ENCODE results near the gene PLCB1.
A peak's percentile ranks its signal among the peaks of the same experiment; 100 is the strongest.

Gene PLCB1

DNA sequence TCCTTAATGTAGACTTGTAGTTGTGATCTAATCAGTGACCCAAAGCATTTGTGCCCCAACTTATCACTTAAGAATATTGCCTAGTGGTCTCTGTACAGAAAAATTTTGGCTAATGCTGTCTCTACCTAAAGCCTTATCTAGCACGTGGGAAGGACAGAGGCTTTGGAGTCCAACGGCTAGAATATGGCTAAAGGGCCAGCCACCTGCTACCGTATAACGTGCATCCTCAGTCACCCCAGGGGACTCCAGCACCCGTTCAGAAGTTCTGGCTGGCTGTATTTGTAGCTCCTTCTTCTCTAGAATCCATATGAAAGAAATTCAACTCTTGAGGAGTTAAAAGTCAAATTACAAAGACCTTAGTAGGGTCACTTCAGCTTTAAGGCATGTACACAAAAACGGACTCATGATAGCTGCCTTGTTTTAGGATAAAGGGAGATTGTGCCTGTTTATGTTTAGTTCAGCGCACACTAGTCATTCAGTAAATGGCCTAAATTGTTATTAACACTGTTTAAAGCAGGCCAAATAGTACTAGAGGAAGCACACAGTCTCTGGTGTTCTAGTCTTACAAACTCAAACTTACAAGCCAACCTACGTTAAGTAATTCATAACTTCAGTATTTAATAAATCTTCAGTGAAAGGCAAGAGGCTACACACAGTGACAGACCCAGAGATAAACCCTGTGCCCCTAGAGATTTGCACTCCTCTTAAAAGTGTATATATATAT, 529.3 kb downstream of the PLCB1 start:
- DNase-seq (ENCODE audit: low spot score) = no peak

DNA sequence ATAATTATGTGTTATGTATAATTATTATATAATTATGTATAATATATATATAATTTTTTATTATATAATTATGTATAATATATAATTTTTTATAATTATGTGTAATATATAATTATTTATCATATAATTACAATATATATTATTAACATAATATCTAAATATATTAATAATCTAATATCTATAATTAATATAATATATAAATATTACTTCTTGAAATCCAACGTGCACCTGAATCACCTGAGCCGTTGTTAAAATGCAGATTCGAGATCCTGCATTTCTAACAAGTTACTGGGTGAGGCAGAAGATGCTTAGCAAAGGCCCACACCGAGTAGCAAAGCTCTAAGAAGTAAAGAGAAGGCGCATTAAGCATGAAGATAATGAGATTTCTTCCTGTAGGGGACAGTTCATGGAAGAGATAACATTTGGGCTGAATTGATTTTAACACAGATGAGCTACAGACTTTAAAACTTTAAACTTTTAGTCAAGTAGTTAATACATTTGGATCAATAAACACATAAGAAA, 530.4 kb downstream of the PLCB1 start:
- DNase-seq (ENCODE audit: low spot score) = no peak

DNA sequence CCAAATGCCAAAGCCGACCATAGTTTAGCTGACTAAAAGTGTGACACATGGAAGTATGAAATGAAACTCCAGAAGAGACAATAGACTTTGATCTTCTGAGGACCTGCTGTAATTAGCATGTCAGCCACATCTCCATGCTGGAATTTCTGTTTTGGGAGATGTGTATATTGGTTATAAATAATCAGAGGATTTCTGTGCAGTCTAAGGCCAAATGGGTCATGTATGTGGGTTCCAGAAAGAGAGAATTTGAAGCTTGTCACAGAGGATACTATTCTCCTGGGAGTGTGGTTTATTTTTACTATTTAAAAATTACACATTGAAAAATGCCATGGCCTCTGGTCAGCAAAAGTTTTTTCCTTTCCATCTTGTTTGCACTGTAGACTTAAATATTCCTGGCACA, 531.4 kb downstream of the PLCB1 start:
- DNase-seq (ENCODE audit: low spot score) = no peak

DNA sequence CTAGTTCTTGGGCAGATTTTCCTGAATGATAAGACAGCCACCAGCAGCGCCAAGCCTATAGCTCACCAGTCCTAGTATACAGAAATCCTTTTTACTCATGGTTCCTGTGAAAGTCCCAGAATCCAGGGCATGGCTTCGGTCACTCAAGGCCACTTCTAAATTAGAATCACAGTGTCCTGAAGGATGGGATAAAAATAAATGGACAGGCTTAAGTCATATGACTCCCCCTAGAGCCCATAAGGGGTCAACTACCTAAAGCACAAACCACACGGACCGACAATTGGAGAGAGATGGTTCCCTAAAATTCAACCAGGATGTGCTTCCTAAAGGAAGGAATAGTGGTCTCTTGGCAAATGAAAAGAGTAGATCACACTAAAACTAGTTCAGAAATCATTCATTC, 532.7 kb downstream of the PLCB1 start:
- DNase-seq (ENCODE audit: low spot score) = no peak

DNA sequence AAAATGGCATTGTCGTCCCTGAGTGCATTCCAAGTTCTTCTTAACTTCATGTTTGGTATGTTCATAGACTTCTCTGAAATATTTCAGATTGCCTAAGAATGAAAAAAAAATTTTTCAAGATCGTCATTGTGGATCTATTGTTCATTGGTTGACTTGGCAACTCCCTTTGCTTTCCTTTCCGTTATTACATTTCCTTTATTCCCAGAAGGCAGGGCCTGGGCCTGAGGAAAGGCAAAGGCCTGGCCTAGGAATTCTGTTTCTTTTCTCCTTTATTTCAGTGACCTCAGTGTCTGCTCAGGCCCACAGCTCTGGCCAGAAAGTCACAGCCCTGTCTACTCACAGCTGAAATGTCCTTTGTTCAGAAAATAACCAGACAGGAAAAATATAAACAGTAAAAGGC, 535.2 kb downstream of the PLCB1 start:
- DNase-seq (ENCODE audit: low spot score) = no peak

DNA sequence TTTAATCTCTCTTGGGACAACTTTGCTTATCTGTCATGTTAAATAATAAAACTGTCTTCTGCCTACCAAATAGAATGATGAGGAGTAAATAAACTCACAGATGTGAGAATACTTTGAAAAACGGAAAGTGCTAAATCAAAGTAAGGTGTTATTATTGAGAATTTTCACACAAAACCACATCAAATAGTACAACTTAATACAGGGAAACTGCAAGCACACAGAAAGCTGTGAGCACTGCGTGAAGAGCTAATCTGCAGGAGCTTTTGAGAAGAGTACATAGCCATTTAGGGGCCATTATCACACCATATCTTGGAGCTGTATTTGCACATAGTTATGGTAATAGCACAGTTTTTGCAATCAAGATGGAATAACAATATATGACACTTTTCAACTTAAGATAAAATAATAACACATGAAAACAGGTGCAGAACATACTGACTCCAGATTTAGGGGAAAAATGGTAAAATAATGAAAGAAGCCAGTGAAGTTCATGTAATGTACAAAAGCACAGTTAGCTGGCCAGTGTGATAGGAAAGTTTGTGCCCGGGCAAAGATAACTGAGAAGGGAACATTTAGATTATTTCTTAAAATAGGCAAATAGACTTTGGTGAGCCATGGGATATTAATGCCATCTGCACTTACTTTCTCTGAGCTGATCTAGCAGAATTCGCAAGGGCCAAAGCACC, 538.3 kb downstream of the PLCB1 start:
- DNase-seq (ENCODE audit: low spot score) = no peak

DNA sequence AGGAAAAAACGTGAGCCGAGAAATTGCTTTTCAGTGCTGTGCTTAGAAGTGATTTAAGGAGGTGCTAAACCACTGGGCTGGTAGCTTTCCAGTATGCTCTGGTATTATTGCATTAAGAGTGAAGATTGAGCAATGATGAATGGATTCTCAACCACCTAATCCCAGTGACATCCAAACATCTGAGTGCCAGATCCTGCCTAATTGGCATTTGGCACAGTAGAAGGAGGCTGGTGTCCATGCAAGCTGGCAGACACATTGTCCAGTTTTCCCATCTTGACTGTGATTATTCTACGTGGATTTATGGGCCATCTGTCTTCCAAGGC, 538.8 kb downstream of the PLCB1 start:
- DNase-seq (ENCODE audit: low spot score) = no peak

DNA sequence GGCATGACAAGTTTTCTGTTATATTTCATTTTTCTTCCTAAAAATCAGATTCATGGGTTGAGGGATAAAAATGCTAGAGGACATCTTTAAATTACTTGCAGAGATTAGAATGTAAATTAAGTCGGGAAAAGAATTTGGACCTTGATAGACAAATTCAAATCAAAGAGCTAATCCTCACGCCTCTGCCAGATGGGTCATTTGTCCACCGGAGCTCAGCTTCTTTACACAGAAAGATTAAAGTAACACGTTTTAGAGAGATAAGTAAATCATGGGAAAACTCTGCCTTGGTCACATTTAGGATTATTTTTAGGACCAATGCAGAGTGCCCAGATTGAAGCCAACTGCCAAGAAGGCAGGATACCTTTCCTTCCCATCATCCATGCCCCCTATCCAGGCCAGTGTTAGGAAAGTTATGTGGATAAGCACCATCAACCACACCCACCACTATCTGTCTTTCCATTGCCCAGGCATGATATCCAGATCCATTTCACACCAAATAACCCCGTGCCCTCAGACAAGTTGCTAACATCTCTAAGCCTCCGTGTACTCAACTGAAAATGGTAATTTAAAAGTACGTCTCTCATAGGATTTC, 539.4 kb downstream of the PLCB1 start:
- no peak for DNase-seq (ENCODE audit: low spot score)

DNA sequence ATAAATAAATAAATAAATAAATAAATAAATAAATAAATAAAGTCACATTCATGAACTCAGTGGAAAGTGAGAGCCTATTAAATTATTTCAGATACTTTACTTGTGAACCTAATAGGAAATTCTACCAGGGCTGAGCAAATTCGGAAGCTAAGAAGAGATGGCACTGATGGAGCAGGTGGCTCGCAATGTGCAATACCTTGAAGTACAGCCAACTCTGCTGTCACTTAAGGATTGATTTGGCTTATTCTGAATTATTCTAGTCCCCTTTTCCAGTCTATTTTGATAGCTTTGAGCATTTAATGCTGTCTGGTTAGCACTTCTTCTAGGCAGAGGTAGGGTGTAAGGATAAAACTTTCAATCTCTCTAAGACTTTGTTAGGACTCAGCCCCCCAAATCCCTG, 541.0 kb downstream of the PLCB1 start:
- no peak for DNase-seq (ENCODE audit: low spot score)

DNA sequence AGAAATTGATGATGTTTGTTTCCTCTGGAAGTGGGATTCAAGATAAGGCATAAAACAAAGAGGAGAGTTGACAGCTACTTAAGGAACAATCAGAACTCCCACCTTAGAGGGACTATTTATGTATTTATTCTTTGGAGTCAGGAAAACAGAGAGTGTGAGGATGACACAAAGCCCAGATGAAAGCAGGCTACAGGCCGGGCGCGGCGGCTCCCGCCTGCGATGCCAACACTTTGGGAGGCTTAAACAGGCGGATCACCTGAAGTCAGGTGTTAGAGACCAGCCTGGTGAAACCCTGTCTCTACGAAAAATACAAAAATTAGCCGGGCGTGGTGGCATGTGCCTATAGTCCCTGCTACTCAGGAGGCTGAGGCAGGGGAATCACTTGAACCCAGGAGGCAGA, 543.8 kb downstream of the PLCB1 start:
- no peak for DNase-seq (ENCODE audit: low spot score)

DNA sequence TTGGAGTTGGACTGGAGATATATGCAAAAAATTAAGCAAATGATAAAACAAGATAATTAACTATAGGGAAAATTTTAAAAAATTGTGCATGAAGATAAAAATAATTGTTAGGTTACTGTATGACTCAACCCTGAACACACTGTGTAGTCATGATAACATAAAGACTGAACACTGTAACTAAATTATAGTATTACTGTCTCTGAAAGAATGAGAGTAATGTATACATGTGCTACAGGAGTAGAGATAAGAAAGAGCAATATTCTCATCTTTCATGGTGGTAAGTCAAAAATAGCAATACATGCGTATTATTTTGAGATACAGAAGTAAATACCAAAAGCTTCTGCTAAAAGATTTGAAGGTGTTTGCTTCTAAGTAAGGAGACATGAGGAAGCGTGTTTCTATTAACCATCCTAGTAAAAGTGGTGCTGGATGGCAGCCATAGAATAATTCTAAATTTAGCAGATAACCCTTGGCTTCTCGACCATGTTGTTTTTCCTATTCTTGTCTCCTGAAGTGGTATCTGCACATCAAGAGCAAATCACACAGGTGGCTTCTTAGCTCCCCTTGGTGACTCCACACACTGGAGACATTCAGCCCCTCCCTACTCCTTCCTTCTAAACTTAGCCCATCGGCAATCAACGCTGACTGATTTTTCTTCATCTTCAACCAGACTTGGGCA, 546.2 kb downstream of the PLCB1 start:
- DNase-seq (ENCODE audit: low spot score) = peak; percentile 9

DNA sequence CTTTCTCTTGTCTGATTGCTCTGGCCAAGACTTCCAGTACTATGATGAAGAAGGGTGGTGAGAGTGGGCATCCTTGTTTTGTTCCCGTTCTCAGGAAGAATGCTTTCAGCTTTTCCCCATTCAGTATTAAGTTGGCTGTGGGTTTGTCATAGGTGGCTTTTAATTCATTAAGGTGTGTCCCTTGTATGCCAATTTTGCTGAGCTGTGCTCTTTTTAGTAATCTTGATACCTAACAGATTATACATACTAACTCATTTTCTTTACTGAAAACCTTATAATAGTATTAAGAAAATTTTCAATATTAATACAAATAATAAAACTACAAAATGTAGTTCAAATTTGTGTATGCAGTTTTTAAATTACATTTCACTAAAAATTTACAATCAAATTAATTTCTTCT, 557.3 kb downstream of the PLCB1 start:
- no peak for DNase-seq (ENCODE audit: low spot score)

DNA sequence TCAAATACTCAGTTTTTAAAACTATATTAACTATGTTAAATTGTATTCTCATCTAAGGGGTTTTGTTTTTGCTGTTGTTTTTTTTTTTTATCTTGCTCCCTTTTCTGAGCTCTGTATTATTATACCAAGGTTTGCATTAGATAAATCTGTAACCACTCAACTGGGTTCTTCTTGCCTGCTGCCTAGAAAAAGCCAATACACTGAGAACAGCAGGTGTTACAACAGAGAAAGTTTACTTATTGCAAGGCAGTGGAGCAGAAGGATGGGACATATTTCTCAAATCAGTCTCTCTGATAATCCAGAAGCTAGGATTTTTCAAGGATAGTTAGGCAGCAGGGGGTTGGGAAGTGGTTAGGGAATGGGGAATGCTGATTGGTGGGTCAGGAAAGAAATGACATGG, 558.0 kb downstream of the PLCB1 start:
- DNase-seq (ENCODE audit: low spot score) = no peak

DNA sequence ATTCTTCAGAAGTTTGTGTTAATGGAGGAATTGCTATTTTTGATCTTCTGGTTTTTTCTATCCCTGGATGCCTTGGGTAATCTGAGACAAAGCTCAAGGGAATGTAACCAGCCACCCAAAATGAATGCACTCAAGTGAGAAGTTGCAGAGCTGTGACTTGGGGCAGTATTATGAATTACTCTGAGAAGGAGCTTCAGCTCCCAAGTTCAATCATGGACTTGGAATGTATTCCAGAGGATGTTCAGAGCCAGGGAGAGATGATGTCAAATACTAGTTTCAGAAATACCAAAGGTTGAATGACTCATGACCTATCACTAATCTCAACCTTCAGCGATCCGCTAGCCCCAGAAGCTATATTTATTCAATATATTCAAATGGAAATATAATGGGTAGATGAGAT, 561.6 kb downstream of the PLCB1 start:
- peak; percentile 61 for DNase-seq (ENCODE audit: low spot score)

DNA sequence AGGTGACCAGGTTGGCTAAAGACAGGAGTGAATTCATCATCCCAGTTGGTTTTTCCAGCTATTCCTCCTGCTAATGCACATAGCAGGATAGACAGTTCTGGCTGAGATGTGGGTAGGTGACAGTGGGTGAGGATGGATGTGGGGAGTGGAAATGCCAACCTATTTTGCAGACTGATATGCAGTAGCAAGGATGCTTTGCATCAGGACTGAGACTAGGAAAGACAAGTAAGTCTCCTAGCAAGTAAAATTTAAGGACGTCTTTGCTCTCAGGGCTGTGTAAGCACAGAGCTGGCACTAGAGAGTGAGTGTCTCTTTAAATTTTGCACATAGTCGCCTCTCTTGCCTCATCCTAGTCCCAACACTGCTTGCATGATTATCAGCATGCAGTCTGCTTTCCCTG, 568.7 kb downstream of the PLCB1 start:
- DNase-seq (ENCODE audit: low spot score) = no peak

DNA sequence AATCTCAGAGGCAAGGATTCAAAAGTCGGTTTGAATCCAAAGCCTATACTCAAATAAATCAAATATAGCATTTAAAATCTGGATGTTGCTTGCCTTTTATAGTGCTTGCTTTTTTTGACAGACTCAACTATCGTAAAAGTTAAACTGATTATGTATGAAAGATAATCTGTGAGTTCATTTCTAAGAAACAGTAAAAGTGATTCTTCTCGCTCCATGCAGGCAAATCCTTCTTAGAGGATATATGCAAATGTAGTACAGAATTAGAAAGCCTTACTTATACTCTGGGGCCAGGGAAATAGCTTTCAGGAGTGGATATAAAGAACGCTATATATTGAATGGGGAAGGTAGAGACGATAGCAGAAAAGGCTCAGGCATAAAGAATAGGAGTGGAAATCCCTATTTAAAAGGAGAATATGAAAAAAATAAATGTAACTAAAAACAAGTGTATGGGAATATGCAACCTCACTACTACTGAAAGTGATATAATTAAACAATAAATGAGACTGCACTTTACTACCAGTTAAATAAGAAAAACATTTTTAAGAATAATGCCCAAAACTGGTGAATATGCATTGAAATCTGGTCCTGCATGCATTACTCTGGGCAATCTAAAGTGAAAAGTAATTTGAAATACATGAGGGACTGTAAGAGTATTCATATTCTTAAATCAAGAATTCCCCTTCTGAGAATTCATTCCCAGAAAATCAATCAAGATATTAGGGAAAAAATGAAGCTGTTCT, 575.1 kb downstream of the PLCB1 start:
- DNase-seq (ENCODE audit: low spot score) = no peak

DNA sequence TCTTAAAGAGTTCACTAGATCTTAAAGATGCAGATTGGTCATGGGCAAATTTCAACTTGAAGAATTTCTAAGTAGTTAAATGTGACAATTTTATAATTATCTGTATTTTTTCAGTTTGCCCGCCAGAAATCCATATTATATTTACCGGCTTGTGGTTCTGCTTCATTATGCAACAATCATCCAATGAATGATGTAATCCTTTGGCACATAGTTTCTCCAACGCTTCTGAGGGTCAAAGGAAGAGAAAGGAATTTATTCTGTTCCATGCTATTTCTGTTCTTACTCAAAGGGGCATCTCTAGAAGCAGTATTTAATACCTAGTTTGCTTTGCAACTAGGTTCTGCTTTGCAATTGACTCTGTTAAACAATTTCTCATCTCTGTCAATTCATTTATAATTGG, 577.6 kb downstream of the PLCB1 start:
- DNase-seq (ENCODE audit: low spot score) = no peak

DNA sequence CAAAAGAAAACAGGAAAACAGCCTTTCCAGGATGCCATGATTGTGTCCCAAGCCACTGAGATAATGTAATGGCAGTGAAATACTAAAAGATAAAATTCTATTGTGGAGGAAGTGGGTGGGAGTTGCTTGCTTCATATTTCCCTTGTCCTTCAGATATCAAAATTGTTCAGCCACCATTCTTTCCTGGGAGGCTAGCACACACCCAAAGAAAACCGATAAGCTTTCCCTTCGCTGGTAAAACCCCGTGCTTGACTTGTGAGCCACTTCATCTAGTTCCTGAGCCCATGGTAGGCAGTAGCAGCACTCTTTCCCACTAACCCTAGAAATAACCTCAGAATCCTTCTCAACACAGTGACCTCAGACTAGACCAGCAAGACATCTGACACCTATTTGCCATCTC, 579.4 kb downstream of the PLCB1 start:
- DNase-seq (ENCODE audit: low spot score) = no peak

DNA sequence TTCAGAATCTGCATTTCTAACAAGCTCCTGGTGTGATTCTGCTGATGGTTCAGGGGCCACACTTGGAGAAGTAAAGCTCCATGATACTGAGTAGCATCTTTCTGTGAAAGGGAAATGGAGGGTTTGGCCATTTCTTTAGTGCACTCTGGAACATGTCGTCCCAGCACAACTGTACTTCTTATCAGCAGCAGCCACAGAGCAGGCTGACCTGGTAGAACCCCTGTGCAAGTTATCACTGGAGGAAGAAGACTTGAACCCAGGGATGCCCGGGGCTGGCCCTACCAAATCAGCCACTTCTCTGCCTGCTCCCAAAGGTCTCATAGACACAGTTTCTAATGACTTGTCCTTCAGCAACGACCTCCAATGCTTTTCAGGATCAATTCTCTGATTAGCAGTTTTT, 582.1 kb downstream of the PLCB1 start:
- no peak for DNase-seq (ENCODE audit: low spot score)

DNA sequence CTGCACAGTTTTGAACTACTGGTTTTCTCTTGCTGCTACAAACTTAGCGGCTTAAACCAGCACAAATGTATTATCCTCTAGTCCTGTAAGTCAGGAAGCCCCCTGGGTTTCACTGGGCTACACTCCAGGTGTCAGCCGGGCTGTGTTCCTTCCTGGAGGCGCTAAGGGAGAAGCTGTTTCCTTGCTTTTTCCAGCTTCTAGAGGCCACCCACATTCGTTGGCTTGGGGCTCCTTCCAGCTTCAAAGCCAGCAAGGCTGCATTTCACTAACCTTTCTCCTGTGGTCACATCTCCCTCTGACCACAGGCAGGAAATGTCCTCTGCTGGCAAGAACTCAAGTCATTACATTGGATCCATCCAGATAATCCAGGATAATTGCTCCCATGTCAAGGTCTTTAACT, 586.2 kb downstream of the PLCB1 start:
- no peak for DNase-seq (ENCODE audit: low spot score)

DNA sequence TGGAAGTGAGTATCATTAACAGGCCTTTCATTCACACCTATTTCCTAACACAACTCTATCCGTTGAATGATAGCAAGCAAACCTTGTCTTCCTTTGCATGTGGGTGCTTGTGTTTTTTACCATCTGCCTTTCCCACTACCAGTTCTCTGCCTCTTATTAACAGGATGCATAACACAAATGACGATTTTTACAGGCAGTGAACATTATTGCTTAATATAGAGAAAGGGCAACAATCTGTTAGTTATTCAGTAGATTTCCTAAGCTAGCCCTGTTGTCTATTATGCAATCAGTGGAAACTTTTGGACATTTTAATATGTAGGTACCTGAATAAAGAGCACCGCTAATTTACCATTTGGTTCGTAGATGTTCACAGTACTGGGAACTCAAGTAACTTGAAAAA, 588.0 kb downstream of the PLCB1 start:
- no peak for DNase-seq (ENCODE audit: low spot score)

DNA sequence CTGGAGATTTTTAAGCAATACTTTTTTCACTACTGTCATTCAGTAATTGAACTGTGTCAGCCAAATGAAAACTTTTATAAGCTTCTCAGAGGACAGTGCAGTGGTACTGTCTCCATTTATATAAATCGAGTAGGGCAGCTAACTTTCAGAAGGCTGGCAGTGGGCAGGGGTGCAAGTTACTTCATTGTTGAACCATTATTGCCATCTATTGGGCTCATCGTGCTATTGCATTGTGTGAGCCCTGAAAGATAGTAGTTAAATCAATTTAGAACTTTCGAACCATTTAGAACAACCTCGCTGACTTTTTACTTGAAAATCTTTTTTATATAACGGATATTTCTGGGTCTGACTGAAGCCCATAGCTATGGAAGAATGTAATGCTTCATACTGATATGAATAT, 589.0 kb downstream of the PLCB1 start:
- DNase-seq (ENCODE audit: low spot score) = peak; percentile 29

Data from AG08396 (cell line).